A549 treated with AZD9567 at 1 μM for 4 hours (cell line): ENCODE data around the gene CHST8. TPM values are rescaled to one million over a fixed set of nuclear protein-coding genes. Genes with fewer than 3 reads are reported as not detected.

Source experiments
- total RNA-seq: library from RNA; stranded (reverse); fragments of 200-300 nt; extraction: Qiagen RNA extraction; gene quantifications from 5 replicates; pipeline ENCODE4 v1.2.3, GENCODE V29; 2022; ENCODE audit not compliant: insufficient read depth

The CHST8 gene, protein sequence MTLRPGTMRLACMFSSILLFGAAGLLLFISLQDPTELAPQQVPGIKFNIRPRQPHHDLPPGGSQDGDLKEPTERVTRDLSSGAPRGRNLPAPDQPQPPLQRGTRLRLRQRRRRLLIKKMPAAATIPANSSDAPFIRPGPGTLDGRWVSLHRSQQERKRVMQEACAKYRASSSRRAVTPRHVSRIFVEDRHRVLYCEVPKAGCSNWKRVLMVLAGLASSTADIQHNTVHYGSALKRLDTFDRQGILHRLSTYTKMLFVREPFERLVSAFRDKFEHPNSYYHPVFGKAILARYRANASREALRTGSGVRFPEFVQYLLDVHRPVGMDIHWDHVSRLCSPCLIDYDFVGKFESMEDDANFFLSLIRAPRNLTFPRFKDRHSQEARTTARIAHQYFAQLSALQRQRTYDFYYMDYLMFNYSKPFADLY
- total RNA-seq, result 0.19 to 0.40 TPM (median 0.20 TPM) in 4 of 5 replicates, not detected in the other

GRCh38 chr19:33621811-33622504 lies at the start of gene CHST8:
Gene CHST8, plus strand, starts transcription at chr19:33621953. Its CDS starts 67,309 bp downstream, at chr19:33689262.

GRCh38 chr19:33796164-33796875 lies 174.6 kb downstream of the CHST8 start, which contains the start of gene KCTD15:
Gene KCTD15, plus strand, starts transcription at chr19:33796870. Its CDS starts 3,585 bp downstream, at chr19:33800455.

Other genes starting within 250 kb of the CHST8 start
- 35.7 to 41.3 TPM (median 39.2 TPM) in 5 replicates for gene CEBPG, start 248.2 kb upstream of the CHST8 start, total RNA-seq
- gene PEPD, start 100.2 kb upstream of the CHST8 start, total RNA-seq, result 121 to 125 TPM (median 123 TPM) in 5 replicates
- 49.6 to 56.8 TPM (median 55.5 TPM) in 5 replicates for gene KCTD15, start 174.9 kb downstream of the CHST8 start, total RNA-seq